PC-3 (cell line): ENCODE measurements around the gene SLC16A7.

Experiments used
- EZH2 ChIP-seq: fragments of 300-600 bp; sonication (generic); IDR thresholded peaks from one replicate; pipeline ENCODE4 v1.6.1; 2017; ENCODE audit warnings: antibody characterized with exemption, mild to moderate bottlenecking, low read length; ENCODE audit not compliant: unreplicated experiment
- EZH2phosphoT487 ChIP-seq: fragments of 300-600 bp; sonication (generic); IDR thresholded peaks from 2 replicates; pipeline ENCODE4 v1.6.1; 2018; ENCODE audit warnings: mild to moderate bottlenecking, antibody characterized with exemption, low read length, borderline replicate concordance
- TF ChIP-seq, protein P1 (sequence below): fragments of 300-600 bp; sonication (generic); conservative IDR thresholded peaks from 2 replicates; pipeline ENCODE4 v1.5.1; 2017; ENCODE audit warnings: antibody characterized with exemption, low read depth, mild to moderate bottlenecking, low read length

DNA sequence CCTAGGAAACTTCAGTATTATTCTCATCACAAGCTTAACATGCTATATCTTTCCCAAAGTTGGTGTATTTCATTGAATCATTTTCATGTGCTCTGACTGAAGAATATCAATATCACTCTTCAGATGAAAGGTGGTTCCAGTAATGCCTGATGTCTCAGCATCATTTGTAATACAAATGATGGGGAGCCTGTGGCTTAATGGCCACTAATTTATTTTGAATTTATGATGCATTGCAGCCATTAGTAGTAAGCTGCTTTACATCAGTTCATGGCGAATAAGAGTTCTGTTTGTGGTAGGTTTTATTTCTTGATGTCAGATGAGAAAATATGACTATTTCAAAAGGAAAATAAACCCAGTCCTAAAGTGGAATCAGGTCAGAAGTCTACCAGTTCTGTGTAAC is 139.4 kb downstream of the SLC16A7 start:
- TF ChIP-seq, protein P1, sequence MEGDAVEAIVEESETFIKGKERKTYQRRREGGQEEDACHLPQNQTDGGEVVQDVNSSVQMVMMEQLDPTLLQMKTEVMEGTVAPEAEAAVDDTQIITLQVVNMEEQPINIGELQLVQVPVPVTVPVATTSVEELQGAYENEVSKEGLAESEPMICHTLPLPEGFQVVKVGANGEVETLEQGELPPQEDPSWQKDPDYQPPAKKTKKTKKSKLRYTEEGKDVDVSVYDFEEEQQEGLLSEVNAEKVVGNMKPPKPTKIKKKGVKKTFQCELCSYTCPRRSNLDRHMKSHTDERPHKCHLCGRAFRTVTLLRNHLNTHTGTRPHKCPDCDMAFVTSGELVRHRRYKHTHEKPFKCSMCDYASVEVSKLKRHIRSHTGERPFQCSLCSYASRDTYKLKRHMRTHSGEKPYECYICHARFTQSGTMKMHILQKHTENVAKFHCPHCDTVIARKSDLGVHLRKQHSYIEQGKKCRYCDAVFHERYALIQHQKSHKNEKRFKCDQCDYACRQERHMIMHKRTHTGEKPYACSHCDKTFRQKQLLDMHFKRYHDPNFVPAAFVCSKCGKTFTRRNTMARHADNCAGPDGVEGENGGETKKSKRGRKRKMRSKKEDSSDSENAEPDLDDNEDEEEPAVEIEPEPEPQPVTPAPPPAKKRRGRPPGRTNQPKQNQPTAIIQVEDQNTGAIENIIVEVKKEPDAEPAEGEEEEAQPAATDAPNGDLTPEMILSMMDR, result no peak
- TF ChIP-seq EZH2 (no peak), EZH2phosphoT487 (no peak)
